Measurements from ENCODE around the gene SLC12A7.

The SLC12A7 gene

GRCh38 chr5:1058988-1059883, 52.6 kb downstream of the SLC12A7 start:
- no peak for DNase-seq

GRCh38 chr5:1058083-1058945, 53.5 kb downstream of the SLC12A7 start:
- DNase-seq, result no peak

- no peak for DNase-seq
Observed at GRCh38 chr5:1057485-1058082, 54.3 kb downstream of the SLC12A7 start.

GRCh38 chr5:1056611-1057484, 55.0 kb downstream of the SLC12A7 start:
- no peak for DNase-seq

- DNase-seq, result no peak
Observed at GRCh38 chr5:1055896-1056610, 55.8 kb downstream of the SLC12A7 start.

GRCh38 chr5:1054799-1055775, 56.8 kb downstream of the SLC12A7 start:
- no peak for DNase-seq

GRCh38 chr5:1054018-1054798, 57.7 kb downstream of the SLC12A7 start:
- no peak for DNase-seq

- DNase-seq, result no peak
Observed at GRCh38 chr5:1053391-1054017, 58.4 kb downstream of the SLC12A7 start.

- DNase-seq, result no peak
Observed at GRCh38 chr5:1052641-1053390, 59.0 kb downstream of the SLC12A7 start.

GRCh38 chr5:1052076-1052475, 59.8 kb downstream of the SLC12A7 start:
- DNase-seq, result no peak

GRCh38 chr5:1051366-1051720, 60.5 kb downstream of the SLC12A7 start:
- no peak for DNase-seq

- DNase-seq, result no peak
Observed at GRCh38 chr5:1050423-1051365, 61.2 kb downstream of the SLC12A7 start.

- DNase-seq, result no peak
Observed at GRCh38 chr5:1048861-1049838, 62.7 kb downstream of the SLC12A7 start.

GRCh38 chr5:1048162-1048721, 63.6 kb downstream of the SLC12A7 start:
- no peak for DNase-seq

GRCh38 chr5:1047332-1047965, 64.4 kb downstream of the SLC12A7 start:
- DNase-seq, result no peak
